ENCODE measurements around the gene PRPH.
"Not testable (repeated sequence)": the region's sequence is repeated elsewhere in the genome, so short reads cannot be mapped to it uniquely, and the experiment has no call there.

PRPH gene

GRCh38 chr12:49276304-49277290 is 18.4 kb upstream of the PRPH start:
- no peak for DNase-seq (ENCODE audit: low spot score)

DNA sequence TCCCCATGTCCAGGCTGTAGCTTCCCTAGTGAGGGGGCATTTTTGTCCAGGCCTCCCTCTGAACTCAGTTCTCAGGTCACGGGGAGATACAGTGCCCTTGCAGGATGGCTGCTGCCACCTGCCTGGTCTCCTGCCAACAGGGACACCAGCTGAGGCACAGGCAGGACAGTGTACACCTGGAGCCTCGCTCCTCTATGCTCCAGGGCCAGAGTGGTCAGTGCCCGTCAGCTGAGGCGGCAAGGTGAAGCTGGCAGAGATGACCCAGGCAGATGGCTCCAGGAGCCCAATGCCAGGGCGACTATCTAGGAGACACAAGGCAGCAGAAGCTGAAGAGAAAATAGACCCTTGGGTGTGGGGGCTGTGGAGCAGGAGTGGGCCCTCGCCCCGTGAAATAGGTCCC is 17.5 kb upstream of the PRPH start:
- DNase-seq (ENCODE audit: low spot score) = no peak

DNA sequence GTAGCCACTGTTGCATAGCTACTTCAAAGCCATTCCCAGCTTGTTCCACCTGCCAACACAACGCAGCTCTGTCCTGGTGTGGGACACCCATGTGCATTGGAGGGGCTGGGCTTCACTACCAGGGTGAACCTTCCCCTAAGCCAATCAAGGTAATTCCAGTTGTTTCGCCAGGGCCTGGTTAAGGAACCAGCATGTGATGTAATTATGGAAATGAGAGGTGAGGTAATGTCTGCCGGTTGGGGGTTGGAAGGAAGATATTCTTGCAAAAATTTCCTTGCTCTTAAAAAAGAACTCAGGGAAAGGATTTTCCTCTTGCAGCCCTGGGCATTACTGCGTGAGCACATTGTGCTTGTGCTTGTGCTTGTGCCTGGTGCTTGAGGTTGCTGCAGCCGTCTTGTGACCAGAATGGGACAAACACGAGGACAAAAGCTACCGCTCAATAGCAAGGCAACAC is 15.2 kb upstream of the PRPH start:
- no peak for DNase-seq (ENCODE audit: low spot score)

- not testable (repeated sequence) for DNase-seq (ENCODE audit: low spot score)
Measured at GRCh38 chr12:49280545-49280944, 14.4 kb upstream of the PRPH start.

DNA sequence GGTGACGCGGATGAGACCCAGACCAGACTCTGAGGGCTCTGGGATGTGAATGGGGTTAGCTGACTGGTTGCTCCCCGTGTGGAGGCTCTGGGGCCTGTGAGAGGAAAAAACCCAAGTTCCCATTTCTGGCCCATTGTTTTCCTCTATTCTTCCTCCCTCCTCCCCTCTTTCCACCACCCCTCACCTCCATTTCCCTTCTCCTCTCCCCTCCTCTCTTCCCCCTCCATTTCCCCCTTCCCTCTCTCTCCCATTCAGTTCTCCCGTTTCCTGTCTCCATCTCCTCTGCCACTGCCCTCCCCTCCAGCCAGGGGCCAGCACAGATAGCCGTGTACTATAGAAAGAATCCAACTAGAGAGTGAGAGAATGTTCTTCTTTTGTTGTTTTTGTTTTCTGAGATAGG is 12.6 kb upstream of the PRPH start:
- no peak for DNase-seq (ENCODE audit: low spot score)

DNA sequence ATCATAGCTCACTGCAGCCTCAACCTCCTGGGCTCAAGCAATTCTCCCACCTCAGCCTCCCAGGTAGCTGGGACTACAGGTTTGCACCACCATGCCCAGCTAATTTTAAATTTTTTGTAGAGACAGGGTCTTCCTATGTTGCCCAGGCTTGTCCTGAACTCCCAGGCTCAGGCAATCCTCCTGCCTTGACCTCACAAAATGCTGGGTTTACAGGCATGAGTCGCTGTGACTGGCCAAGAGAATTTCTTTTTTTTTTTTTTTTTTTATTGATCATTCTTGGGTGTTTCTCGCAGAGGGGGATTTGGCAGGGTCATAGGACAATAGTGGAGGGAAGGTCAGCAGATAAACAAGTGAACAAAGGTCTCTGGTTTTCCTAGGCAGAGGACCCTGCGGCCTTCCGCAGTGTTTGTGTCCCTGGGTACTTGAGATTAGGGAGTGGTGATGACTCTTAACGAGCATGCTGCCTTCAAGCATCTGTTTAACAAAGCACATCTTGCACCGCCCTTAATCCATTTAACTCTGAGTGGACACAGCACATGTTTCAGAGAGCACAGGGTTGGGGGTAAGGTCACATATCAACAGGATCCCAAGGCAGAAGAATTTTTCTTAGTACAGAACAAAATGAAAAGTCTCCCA is 12.1 kb upstream of the PRPH start:
- DNase-seq (ENCODE audit: low spot score) = not testable (repeated sequence)

DNA sequence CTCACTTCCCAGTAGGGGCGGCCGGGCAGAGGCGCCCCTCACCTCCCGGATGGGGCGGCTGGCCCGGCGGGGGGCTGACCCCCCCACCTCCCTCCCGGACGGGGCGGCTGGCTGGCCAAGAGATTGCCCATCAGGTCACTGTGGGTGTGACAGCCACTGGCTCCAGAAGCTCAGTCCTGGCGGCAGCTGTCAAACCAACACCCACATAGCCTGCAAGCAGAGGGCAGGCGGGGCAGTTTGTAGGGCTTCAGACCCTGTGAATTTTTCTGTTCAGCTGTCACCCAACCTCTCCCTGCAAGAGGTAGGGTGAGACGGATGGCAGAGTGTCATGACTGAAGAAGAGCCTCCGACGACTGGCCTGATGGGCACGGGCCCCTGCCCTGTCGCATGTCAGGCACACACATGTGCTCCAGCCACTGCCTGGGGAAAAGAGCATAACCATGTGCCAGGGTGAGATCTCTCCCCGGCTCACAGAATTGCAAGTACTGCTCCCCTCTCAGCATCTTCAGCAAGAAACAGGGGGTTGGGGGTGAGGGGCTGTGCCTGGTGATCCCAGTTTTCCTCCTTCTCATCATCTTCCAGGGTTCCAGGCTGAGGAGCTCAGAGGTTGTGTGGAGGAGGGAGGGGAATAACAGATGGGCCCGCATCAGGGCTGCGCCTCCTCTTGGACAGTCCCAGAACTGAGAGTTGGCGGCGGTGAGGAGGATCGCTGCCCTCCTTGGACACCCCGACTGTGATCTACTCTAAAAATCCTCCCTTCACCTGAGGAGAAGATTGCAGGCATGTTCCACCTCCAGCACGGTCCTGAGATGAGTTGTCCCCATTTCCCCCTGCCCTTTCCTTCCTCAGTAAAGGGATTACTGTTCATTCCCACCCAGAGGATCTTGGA is 11.2 kb upstream of the PRPH start:
- no peak for DNase-seq (ENCODE audit: low spot score)

DNA sequence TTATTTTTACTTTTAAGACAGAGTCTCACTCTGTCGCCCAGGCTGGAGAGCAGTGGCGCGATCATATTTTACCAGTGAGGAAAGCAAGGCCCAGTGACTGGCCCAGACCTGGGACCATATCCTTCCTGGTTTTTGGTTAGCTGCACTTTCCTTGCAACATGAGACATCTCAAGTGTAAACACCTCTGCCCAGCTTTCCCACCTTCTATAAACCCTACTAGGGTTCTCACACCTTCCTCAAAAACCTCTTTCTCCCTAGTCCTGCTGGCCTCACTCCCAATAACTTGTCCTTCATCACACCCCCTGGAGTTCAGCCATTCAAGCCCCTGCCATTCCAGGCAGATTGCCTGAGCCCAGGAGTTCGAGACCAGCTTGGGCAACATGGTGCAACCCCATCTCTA is 10.3 kb upstream of the PRPH start:
- no peak for DNase-seq (ENCODE audit: low spot score)

DNA sequence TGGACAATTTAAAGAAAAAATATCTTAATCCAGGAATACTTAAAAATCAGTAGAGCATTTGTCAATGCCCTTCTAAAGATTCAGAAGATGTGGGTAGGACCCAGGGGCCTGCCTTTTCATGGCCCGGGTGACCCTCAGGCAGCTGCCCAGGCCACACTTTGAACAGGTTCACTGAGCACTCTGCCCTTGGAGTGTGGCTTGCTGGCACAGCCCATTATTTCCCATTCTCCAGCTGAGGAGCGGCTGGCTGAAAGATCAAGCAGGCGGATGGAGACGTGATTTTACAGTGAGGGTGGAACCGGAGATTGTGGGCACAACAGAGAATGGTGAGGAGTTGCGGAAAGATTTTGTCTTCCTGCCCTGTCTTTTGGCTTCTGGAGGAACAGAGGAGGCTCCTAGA is 7.1 kb upstream of the PRPH start:
- DNase-seq (ENCODE audit: low spot score) = no peak

GRCh38 chr12:49288412-49288853 is 6.5 kb upstream of the PRPH start:
- peak; percentile 70 for DNase-seq (ENCODE audit: low spot score)

- DNase-seq (ENCODE audit: low spot score) = no peak
Measured at GRCh38 chr12:49288922-49289555, 5.9 kb upstream of the PRPH start.

GRCh38 chr12:49292729-49293055 is 2.3 kb upstream of the PRPH start:
- DNase-seq (ENCODE audit: low spot score) = no peak

DNA sequence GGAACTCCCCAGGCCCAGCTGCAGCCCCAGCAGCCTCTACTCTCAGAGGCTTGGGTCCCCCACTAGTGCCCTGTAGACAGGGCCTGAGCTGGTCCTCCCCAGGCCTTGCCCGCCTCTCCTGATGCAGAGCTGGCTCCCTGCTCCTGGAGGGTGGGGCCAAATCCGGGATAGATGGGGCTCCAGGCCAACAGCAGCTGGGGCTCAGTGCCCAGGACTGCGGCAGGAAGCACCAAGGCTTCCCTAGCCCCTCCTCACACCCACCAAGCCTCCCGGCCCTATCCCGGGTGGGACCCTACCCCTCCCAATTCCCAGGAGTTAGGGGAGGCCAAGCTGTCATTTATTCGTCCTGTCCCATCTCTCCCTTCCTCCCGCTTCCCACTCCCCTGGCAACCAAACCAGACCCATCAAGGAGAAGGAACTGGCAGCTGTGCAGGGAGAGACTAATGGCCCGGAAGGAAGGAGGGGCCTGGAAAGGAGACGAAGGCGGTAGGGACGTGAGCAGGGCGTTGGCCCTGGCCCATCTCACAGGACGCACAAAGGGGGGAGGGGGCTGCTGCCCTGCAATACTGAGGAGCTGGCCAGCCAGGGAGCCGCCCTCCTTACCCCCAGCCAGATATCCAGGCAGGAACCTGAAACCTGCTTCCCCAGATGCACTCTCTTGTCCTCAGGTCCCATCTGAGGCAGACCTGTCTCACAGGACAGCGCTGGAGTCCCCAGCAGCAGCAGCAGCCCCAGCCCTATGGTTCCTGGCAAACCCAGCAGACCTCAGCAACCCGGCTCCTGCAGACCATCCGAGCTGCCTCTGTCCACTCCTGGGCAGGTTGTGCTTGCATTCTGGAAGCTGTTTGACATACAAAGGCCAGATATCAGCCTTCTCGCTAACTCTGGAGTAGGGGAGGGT is 1.6 kb upstream of the PRPH start:
- DNase-seq (ENCODE audit: low spot score) = no peak

DNA sequence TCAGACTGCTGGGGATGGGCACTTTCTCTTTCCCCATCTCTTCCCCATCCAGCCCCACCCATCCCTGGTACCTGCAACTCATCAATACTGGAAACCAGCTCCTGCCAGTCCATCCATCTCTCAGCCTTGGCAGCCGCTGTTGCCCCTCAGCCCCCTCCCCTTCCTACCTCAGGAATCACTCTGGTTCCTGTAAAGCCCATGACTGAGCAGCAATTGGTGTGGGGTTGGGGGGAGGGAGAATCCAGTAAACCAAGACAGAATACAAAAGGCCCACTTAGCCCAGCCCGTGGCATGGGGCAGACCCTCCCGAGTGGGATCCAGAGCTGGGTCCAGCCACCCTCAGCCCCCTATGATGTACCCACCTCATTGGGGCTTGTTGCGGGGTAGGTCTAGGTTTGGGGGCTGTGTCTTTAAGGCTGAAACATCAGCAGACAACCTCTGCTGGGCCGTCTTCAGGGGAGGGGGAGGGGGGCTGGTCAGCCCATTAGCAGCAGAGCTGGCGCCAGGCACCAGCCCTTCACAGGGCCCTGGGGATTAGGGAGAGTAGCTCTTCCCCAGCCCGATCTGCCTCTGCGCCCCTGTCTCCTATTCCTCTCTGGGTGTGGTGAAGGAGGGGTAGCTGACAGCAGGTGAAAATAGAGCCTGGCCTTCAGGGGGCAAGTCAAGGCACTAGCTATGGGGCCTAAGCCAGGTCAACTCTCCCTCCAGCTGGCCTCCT is 702 bp upstream of the PRPH start:
- DNase-seq (ENCODE audit: low spot score) = no peak

DNA sequence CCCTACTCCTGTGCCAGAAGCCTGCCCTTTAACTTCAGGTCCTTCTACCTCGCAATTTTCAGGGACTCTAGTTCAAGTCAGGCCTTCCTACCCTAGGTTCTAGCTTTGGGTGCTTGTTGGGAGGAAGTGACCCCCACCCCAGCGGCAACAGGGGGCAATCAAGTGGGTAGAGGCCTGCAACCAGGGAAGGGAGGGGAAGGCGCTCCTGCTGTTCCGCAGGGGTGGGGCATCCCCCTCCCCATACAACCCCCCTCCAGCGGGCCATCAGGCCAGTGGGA is 204 bp upstream of the PRPH start:
- DNase-seq (ENCODE audit: low spot score) = no peak

DNA sequence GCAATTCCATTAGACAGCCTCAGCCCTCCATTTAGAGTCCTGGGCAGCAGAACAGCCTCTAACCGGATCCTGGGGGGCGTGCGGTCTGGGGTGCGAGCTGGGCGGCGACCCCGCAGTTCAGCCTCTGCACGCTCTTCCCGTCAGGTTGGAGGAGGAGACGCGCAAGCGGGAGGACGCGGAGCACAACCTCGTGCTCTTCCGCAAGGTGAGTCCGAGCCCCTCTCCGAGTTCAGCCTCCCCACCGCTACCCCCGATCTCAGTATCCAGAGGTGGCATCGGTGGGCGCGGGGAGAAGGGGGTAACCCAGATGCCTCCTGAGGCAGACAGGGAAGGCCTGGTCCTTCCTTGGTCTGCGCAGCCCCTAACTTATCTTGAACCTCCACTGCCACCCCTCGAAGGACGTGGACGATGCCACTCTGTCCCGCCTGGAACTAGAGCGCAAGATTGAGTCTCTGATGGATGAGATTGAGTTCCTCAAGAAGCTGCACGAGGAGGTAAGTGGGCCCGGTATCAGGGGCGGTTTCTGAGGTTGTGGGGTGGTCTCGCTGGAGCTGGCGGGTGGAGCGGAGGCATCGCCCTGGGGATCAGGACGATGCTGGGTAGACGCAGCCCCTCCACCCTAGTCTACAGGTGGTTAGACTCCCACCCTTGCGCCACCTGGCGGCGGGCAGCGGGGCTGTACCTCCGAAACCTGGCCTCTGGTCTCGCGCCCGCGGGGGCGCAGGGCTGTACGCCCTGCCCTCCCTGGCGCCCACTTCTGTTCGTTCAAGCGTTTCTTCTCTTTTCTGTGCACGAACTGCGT is 1.3 kb downstream of the PRPH start:
- DNase-seq (ENCODE audit: low spot score) = no peak

GRCh38 chr12:49296836-49297694 is 2.1 kb downstream of the PRPH start:
- peak; percentile 35 for DNase-seq (ENCODE audit: low spot score)

DNA sequence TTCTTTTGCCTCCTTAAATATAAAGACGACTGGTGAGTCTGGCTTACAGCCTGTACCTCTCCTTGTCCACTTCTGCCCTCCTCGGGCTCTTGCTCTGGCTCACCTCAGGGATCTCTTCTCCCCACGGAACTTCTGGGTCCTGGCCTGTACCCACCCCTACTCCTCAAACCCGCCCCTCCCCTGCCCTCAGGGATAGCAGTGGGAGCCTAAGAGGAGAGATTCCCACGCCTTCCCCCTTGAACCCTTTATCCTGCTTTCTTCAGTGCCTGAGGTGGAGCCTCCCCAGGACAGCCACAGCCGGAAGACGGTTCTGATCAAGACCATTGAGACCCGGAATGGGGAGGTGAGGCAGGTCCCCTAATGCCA is 2.7 kb downstream of the PRPH start:
- DNase-seq (ENCODE audit: low spot score) = no peak

DNA sequence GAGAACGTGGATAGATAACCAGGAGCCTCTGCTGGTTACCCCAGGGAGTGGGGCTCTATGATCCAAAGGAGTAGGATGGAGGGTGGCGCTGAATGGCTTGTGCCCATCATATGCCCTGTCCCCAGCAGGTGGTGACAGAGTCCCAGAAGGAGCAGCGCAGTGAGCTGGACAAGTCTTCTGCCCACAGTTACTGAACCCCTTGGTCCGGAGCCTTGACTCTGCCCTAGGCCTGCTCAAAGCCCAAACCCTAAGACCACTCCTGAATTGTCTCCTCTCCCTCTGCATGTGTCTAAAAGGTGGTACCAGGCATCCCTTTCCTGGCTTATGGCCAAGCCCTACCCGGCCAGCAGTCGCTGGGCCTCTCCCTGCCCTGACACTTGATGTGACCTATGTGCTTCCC is 3.2 kb downstream of the PRPH start:
- DNase-seq (ENCODE audit: low spot score) = no peak

Measured in RKO (cell line).